Rectal smooth muscle tissue (tissue), 1 donor: Measurements from ENCODE around the gene CMSS1.

Experiments used
- H3K27ac ChIP-seq: one replicate; pipeline ENCODE4 v1.7.0; 2013; ENCODE audit warnings: low read depth, low read length, inconsistent platforms
- H3K27me3 ChIP-seq: one replicate; pipeline ENCODE4 v1.7.0; 2013; ENCODE audit warnings: low read length; ENCODE audit not compliant: control insufficient read depth, insufficient read depth
- H3K36me3 ChIP-seq: one replicate; pipeline ENCODE4 v1.7.0; 2013; ENCODE audit warnings: low read length; ENCODE audit not compliant: control insufficient read depth, insufficient read depth
- H3K4me1 ChIP-seq: one replicate; pipeline ENCODE4 v1.7.0; 2013; ENCODE audit warnings: low read length; ENCODE audit not compliant: control insufficient read depth, insufficient read depth
- H3K4me3 ChIP-seq: one replicate; pipeline ENCODE4 v1.7.0; 2013; ENCODE audit warnings: low read length
- H3K9ac ChIP-seq: one replicate; pipeline ENCODE4 v1.7.0; 2013; ENCODE audit warnings: low read length

CMSS1 gene

GRCh38 chr3:100125161-100125938 lies 307.7 kb downstream of the CMSS1 start:
- Histone ChIP-seq H3K4me3 (no peak overlapping the region), H3K27me3 (no peaks in the 10 kb centered on the region), H3K36me3 (no peaks in the 10 kb centered on the region), H3K9ac (no peak overlapping the region), H3K4me1 (no peaks in the 10 kb centered on the region), H3K27ac (no peak overlapping the region)

GRCh38 chr3:100127792-100128191 lies 310.1 kb downstream of the CMSS1 start:
- Histone ChIP-seq H3K27me3 (no peaks in the 10 kb centered on the region), H3K4me3 (no peak overlapping the region), H3K36me3 (no peaks in the 10 kb centered on the region), H3K4me1 (no peaks in the 10 kb centered on the region), H3K27ac (no peak overlapping the region), H3K9ac (no peak overlapping the region)

- H3K4me1 ChIP-seq: no peaks in the 10 kb centered on the region
These were observed 310.9 kb downstream of the CMSS1 start for GRCh38 chr3:100128565-100128964.

GRCh38 chr3:100129941-100130340 lies 312.3 kb downstream of the CMSS1 start:
- no peak overlapping the region for H3K27ac ChIP-seq
- no peak overlapping the region for H3K9ac ChIP-seq
- H3K4me1 ChIP-seq: no peaks in the 10 kb centered on the region
- H3K36me3 ChIP-seq: no peaks in the 10 kb centered on the region
- no peaks in the 10 kb centered on the region for H3K27me3 ChIP-seq
- H3K4me3 ChIP-seq: no peak overlapping the region

More at GRCh38 chr3:100128565-100128964, 310.9 kb downstream of the CMSS1 start:
- no peak overlapping the region for H3K9ac ChIP-seq
- H3K4me3 ChIP-seq: no peak overlapping the region
- H3K27ac ChIP-seq: no peak overlapping the region
- no peaks in the 10 kb centered on the region for H3K36me3 ChIP-seq
- no peaks in the 10 kb centered on the region for H3K27me3 ChIP-seq

- H3K36me3 ChIP-seq: no peaks in the 10 kb centered on the region
- no peaks in the 10 kb centered on the region for H3K27me3 ChIP-seq
- H3K4me1 ChIP-seq: no peaks in the 10 kb centered on the region
- H3K4me3 ChIP-seq: no peak overlapping the region
- H3K9ac ChIP-seq: no peak overlapping the region
- no peak overlapping the region for H3K27ac ChIP-seq
These were observed 313.6 kb downstream of the CMSS1 start for GRCh38 chr3:100131241-100131640.

- H3K27ac ChIP-seq: no peak overlapping the region
- no peak overlapping the region for H3K4me3 ChIP-seq
- no peaks in the 10 kb centered on the region for H3K27me3 ChIP-seq
- no peaks in the 10 kb centered on the region for H3K36me3 ChIP-seq
- H3K9ac ChIP-seq: no peak overlapping the region
- no peaks in the 10 kb centered on the region for H3K4me1 ChIP-seq
These were observed 319.3 kb downstream of the CMSS1 start for GRCh38 chr3:100136921-100137320.

GRCh38 chr3:100140976-100141375 lies 323.3 kb downstream of the CMSS1 start:
- no peaks in the 10 kb centered on the region for H3K27me3 ChIP-seq
- H3K27ac ChIP-seq: no peak overlapping the region
- H3K4me3 ChIP-seq: no peak overlapping the region
- H3K9ac ChIP-seq: no peak overlapping the region
- H3K36me3 ChIP-seq: no peaks in the 10 kb centered on the region
- no peaks in the 10 kb centered on the region for H3K4me1 ChIP-seq

GRCh38 chr3:100141586-100141985 lies 323.9 kb downstream of the CMSS1 start:
- H3K36me3 ChIP-seq: no peaks in the 10 kb centered on the region
- H3K4me3 ChIP-seq: no peak overlapping the region
- no peak overlapping the region for H3K27ac ChIP-seq
- no peaks in the 10 kb centered on the region for H3K4me1 ChIP-seq
- no peak overlapping the region for H3K9ac ChIP-seq
- no peaks in the 10 kb centered on the region for H3K27me3 ChIP-seq

GRCh38 chr3:100144255-100144866 lies 326.7 kb downstream of the CMSS1 start:
- H3K36me3 ChIP-seq: no peaks in the 10 kb centered on the region
- H3K4me1 ChIP-seq: no peaks in the 10 kb centered on the region
- H3K4me3 ChIP-seq: no peak overlapping the region
- no peaks in the 10 kb centered on the region for H3K27me3 ChIP-seq
- H3K9ac ChIP-seq: no peak overlapping the region
- no peak overlapping the region for H3K27ac ChIP-seq

- Histone ChIP-seq H3K27me3 (no peaks in the 10 kb centered on the region), H3K4me1 (peaks cover 6% of the 10 kb centered on the region), H3K27ac (no peak overlapping the region), H3K9ac (no peak overlapping the region), H3K36me3 (no peaks in the 10 kb centered on the region), H3K4me3 (no peak overlapping the region)
These were observed 331.5 kb downstream of the CMSS1 start for GRCh38 chr3:100149130-100149529.

- H3K4me3 ChIP-seq: no peak overlapping the region
- no peak overlapping the region for H3K9ac ChIP-seq
- peak overlapping the region; percentile 64 for H3K27ac ChIP-seq
- H3K27me3 ChIP-seq: no peaks in the 10 kb centered on the region
- H3K4me1 ChIP-seq: peaks cover 6% of the 10 kb centered on the region
- no peaks in the 10 kb centered on the region for H3K36me3 ChIP-seq
These were observed 332.2 kb downstream of the CMSS1 start for GRCh38 chr3:100149713-100150415.

GRCh38 chr3:100150473-100150872 lies 332.8 kb downstream of the CMSS1 start:
- H3K4me3 ChIP-seq: no peak overlapping the region
- no peak overlapping the region for H3K9ac ChIP-seq
- H3K4me1 ChIP-seq: peaks cover 6% of the 10 kb centered on the region
- peak overlapping the region; percentile 64 for H3K27ac ChIP-seq
- H3K27me3 ChIP-seq: no peaks in the 10 kb centered on the region
- no peaks in the 10 kb centered on the region for H3K36me3 ChIP-seq
